Suprapubic skin (tissue), 4 donors: Measurements from ENCODE around the gene FILIP1L. TPM values are rescaled to one million over a fixed set of nuclear protein-coding genes. Genes with fewer than 3 reads are reported as not detected.

Source experiments
- DNase-seq, 2 donors: peaks; one replicate each; pipeline ENCODE4 v3.0.0-alpha.2; 2019; ENCODE audit warnings: low spot score in 2 of 2
- H3K27ac ChIP-seq: fragments of 200-600 bp; sonication (generic); one replicate; pipeline ENCODE4 v1.5.1; 2019
- H3K27me3 ChIP-seq: fragments of 200-600 bp; sonication (generic); one replicate; pipeline ENCODE4 v1.5.1; 2019
- H3K36me3 ChIP-seq: fragments of 200-600 bp; sonication (generic); one replicate; pipeline ENCODE4 v1.5.1; 2019
- H3K4me1 ChIP-seq: fragments of 200-600 bp; sonication (generic); one replicate; pipeline ENCODE4 v1.5.1; 2019
- H3K4me3 ChIP-seq: fragments of 200-600 bp; sonication (generic); one replicate; pipeline ENCODE4 v1.5.1; 2019; ENCODE audit warnings: mild to moderate bottlenecking
- H3K9me3 ChIP-seq: fragments of 200-600 bp; sonication (generic); one replicate; pipeline ENCODE4 v1.5.1; 2019
- EP300 ChIP-seq: sonication (generic); formaldehyde crosslinking; IDR thresholded peaks from one replicate; pipeline ENCODE4 v1.6.1; 2017; ENCODE audit warnings: antibody characterized with exemption
- POLR2A ChIP-seq, 2 donors: fragments of 450-650 bp; IDR thresholded peaks; one replicate each; pipeline ENCODE4 v1.6.1; 2017; ENCODE audit warnings: antibody characterized with exemption in 2 of 2, mild to moderate bottlenecking in 2 of 2, moderate library complexity in 2 of 2
- POLR2AphosphoS5 ChIP-seq, 3 donors: sonication (generic); formaldehyde crosslinking; IDR thresholded peaks; one replicate each; pipeline ENCODE4 v1.6.1; 2017; ENCODE audit warnings: antibody characterized with exemption in 3 of 3
- WGBS: methylation state at CpG from one replicate; pipeline ENCODE4 v1.1.5; 2018; 5-methylcytosine and 5-hydroxymethylcytosine counted together
- total RNA-seq, 4 donors: library from RNA; depleted of rRNA; stranded (reverse); fragments of >200 nt; gene quantifications; one replicate each; pipeline ENCODE4 v1.1.0, GENCODE V29; 2016
- TF ChIP-seq, protein P1 (sequence below), 2 donors: fragments of 200-600 bp in 1 of 2; fragments of 450-650 bp in 1 of 2; sonication (generic) in 1 of 2; IDR thresholded peaks; one replicate each; pipeline ENCODE4 v1.5.1; 2016 to 2019; ENCODE audit warnings: antibody characterized with exemption in 2 of 2, mild to moderate bottlenecking in 1 of 2, moderate library complexity in 1 of 2

Gene FILIP1L
- total RNA-seq, 4 donors from 2014 or later: 14.0 to 19.9 (median 15.9) TPM

- 67% methylated on average over 7 of the region's 7 CpGs for WGBS
- Histone ChIP-seq H3K27ac (peak overlapping the region; percentile 1), H3K4me3 (no peak overlapping the region), H3K4me1 (peaks cover 45% of the 10 kb centered on the region), H3K9me3 (no peaks in the 10 kb centered on the region), H3K27me3 (no peaks in the 10 kb centered on the region), H3K36me3 (no peaks in the 10 kb centered on the region)
- DNase-seq: no peak
- no peak for TF ChIP-seq EP300
Observed at GRCh38 chr3:99927671-99928457, 186.4 kb downstream of the FILIP1L start.

DNA sequence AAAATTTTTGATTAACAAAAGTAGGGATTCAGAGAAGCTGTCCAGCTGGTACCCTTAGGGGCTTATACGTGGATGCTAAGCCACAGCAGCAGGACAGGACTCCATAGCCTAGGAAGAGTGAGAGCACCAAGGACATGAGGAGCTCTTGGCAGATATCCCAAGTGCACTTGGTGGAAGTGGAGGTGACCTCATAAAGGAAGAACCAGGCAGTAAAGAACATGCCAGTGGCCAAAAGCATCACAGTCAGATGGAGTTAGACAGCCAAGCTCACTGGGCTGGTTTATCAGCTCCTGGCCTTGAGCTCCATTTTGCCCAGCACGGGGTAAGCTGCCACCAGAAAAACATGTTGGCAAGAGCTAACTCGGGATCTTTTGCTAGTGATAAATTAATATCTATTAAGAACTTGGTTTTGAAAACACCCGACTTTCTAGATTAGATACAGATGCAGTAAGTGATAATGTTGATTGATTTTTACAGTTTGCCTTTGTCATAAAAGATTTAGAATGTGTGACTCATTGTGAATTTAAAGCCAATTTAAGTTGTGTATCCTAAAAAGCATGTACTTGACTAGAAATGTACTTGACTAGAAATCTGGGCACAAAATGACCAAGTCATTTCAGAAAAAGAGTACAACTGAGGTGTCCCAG lies 188.6 kb downstream of the FILIP1L start:
- no peaks in the 10 kb centered on the region for H3K9me3 ChIP-seq
- peak overlapping the region; percentile 10 for H3K27ac ChIP-seq
- no peak for DNase-seq
- no peaks in the 10 kb centered on the region for H3K36me3 ChIP-seq
- peaks cover 64% of the 10 kb centered on the region for H3K4me1 ChIP-seq
- no peak overlapping the region for H3K4me3 ChIP-seq
- TF ChIP-seq POLR2A (IDR thresholded peaks at IDR 0.05): no peak
- no peak for TF ChIP-seq POLR2AphosphoS5 (IDR thresholded peaks at IDR 0.05)
- TF ChIP-seq EP300: no peak
- TF ChIP-seq, protein P1, sequence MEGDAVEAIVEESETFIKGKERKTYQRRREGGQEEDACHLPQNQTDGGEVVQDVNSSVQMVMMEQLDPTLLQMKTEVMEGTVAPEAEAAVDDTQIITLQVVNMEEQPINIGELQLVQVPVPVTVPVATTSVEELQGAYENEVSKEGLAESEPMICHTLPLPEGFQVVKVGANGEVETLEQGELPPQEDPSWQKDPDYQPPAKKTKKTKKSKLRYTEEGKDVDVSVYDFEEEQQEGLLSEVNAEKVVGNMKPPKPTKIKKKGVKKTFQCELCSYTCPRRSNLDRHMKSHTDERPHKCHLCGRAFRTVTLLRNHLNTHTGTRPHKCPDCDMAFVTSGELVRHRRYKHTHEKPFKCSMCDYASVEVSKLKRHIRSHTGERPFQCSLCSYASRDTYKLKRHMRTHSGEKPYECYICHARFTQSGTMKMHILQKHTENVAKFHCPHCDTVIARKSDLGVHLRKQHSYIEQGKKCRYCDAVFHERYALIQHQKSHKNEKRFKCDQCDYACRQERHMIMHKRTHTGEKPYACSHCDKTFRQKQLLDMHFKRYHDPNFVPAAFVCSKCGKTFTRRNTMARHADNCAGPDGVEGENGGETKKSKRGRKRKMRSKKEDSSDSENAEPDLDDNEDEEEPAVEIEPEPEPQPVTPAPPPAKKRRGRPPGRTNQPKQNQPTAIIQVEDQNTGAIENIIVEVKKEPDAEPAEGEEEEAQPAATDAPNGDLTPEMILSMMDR (IDR thresholded peaks at IDR 0.05): no peak
- H3K27me3 ChIP-seq: no peaks in the 10 kb centered on the region
- WGBS: 39% methylated on average over 4 of the region's 4 CpGs

DNA sequence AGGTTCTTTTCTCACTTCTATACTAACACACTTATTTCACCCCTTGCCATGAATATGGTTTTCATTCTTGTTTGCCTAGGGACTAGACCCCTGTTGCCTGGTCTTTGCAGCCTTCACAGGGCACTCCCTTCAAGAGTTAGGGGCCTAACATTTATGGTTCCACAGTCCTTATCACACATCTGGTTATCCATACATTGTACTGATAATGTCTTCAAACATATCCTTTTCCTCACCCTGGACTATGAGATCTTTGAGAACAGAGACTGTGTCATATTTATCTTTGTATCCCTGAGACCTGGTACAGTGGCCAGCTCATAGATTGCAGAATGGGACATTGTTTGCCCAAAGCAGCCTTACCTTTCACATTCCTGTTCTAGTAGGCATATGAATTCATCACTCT lies 190.4 kb downstream of the FILIP1L start:
- DNase-seq: no peak
- Histone ChIP-seq H3K4me1 (peaks cover 58% of the 10 kb centered on the region), H3K27ac (no peak overlapping the region), H3K9me3 (no peaks in the 10 kb centered on the region), H3K27me3 (no peaks in the 10 kb centered on the region), H3K4me3 (no peak overlapping the region), H3K36me3 (no peaks in the 10 kb centered on the region)
- TF ChIP-seq EP300: no peak
- TF ChIP-seq POLR2AphosphoS5 (IDR thresholded peaks at IDR 0.05): no peak
- TF ChIP-seq, protein P1 (IDR thresholded peaks at IDR 0.05): no peak
- TF ChIP-seq POLR2A (IDR thresholded peaks at IDR 0.05): no peak

DNA sequence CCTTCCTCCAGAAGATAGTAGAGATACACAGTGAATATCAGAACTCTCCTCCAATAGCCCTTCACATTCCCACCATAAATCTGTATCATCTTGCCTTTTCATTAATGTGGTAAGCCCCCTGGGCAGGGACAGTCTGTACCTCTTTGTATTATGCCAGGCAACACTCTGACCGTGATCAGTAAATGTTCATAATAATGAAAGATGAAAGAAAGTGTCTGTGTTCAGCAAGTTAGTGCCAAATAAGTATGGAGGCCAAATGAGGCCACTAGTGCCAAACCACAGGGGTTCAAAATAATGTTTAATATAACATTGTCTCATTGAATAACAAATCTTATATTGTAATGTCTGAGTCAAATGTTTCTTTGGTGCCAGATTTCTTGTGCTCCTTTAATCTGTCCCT lies 192.3 kb downstream of the FILIP1L start:
- no peaks in the 10 kb centered on the region for H3K36me3 ChIP-seq
- DNase-seq: no peak
- H3K9me3 ChIP-seq: no peaks in the 10 kb centered on the region
- no peaks in the 10 kb centered on the region for H3K27me3 ChIP-seq
- H3K4me1 ChIP-seq: peaks cover 47% of the 10 kb centered on the region
- H3K27ac ChIP-seq: peak overlapping the region; percentile 65
- TF ChIP-seq EP300 (no peak), POLR2AphosphoS5 (IDR thresholded peaks at IDR 0.05) (no peak), POLR2A (IDR thresholded peaks at IDR 0.05) (no peak)
- TF ChIP-seq, protein P1 (IDR thresholded peaks at IDR 0.05): no peak
- WGBS: 68% methylated on average over 1 of the region's 1 CpG
- H3K4me3 ChIP-seq: no peak overlapping the region

DNA sequence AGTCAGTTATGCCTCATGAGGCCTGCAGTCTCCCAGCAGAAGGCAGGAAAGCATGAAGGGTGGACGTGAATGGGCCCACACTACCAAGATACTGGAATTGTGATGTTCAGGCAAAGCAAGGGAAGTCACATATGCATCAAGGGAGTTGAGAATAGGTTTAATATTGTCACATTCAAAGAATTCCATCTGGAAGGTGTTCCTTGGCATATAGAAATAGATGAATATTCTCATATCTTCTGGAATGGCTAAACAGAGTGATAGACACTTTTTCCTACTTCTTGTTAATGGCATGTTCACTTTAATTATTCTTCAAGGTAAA lies 193.0 kb downstream of the FILIP1L start:
- WGBS: 92% methylated on average over 1 of the region's 1 CpG
- H3K27ac ChIP-seq: peak overlapping the region; percentile 65
- DNase-seq: no peak
- no peaks in the 10 kb centered on the region for H3K27me3 ChIP-seq
- H3K36me3 ChIP-seq: no peaks in the 10 kb centered on the region
- peaks cover 47% of the 10 kb centered on the region for H3K4me1 ChIP-seq
- no peaks in the 10 kb centered on the region for H3K9me3 ChIP-seq
- no peak overlapping the region for H3K4me3 ChIP-seq
- TF ChIP-seq POLR2AphosphoS5 (IDR thresholded peaks at IDR 0.05) (no peak), EP300 (no peak), POLR2A (IDR thresholded peaks at IDR 0.05) (no peak)
- TF ChIP-seq, protein P1 (IDR thresholded peaks at IDR 0.05): no peak
